Colon (tissue), 2 donors: ENCODE results near the gene PHACTR4.
"Not testable (repeated sequence)": the region's sequence is repeated elsewhere in the genome, so short reads cannot be mapped to it uniquely, and the experiment has no call there.

Experiments used
- FAIRE-seq: peaks from 2 replicates; lab custom pipeline; 2012; peaks lifted over from hg19 to GRCh38; lab: Jason Lieb, UNC
- donor health status: control.
- donor health status: control.

PHACTR4 gene

DNA sequence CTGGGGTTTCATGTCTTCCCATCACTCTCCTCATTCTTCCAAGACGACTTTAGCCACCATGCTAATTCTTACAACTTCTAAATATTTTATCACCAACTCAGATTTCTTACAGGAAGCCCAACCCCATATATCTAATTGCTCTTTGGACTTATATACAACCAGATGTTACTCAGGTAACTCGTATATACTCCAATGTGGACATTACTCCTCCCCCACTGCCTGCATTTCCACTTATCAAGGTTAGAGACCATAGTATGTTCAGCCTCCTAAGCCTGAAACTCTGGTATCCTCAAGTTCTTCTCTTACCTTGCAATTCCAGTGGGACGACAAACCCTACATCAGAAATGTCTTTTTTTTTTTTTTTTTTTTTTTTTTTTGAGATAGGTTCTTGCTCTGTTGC is 133.6 kb downstream of the PHACTR4 start:
- FAIRE-seq: no peak

DNA sequence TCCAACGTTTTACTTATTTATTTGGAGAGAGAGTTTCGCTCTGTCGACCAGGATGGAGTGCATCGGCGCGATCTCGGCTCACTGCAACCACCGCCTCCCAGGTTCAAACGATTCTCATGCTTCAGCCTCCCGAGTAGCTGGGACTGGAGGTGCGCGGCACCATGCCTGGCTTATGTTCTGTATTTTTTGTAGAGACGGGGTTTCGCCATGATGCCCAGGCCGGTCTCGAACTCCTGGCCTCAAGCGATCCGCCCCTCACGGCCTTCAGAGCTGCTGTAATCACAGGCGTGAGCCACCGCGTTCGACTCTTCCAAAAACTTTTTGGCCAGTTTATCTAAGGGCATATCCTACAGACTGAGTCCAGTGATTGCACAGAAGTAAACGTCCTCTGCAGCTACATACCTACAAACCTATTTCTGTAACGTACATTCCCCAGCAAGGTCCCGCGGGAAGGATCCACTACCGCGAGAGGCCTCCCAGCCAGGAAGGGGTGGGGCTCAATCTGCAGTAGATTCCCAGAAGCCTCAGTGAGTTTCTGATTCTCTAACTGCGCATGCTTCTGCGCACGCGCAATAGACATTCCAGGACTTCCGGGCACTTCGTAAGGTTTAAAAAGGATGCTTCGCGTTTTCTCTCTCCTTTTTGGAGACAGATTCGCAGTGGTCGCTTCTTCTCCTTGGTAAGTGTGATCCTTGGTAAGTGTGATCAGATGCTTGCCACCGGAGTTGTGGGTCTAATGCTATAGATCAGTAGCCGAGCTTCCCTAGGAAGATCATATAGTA is 136.1 kb downstream of the PHACTR4 start, which contains the start of gene RCC1:
Gene RCC1 (plus strand): TSS at position 638 of the 782 bp plus-strand sequence. CDS start 23,824 bp downstream, outside the sequence.
- FAIRE-seq: no peak

DNA sequence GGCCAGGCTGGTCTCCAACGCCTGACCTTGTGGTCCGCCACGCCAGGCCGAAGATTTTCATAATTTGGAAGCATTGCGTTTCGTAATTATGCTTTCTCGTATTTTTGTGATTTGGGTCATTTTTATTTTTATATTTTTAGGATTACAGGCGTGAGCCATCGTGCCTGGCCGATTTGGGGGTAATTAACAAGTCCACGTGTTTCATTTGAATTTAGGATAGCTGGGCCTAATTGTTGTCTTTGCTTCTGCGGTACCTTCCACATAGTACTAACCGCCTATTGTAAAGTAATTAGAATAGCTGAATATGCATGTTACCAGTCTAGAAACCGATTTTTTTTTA is 137.3 kb downstream of the PHACTR4 start:
- no peak for FAIRE-seq

DNA sequence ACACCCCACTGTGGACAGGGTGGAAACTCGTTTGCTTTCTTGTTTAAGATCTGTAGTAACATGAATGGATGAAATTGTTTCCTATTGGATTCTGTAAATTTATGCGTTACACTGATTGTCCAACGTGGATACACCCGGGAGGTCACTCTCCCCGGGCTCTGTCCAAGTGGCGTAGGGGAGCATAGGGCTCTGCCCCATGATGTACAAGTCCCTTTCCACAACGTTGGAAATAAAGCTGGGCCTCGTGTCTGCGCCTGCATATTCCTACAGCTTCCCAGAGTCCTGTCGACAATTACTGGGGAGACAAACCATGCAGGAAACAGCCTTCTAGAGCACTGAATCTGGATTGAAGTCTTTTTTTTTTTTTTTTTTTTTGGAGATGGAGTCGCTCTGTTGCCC is 137.7 kb downstream of the PHACTR4 start:
- no peak for FAIRE-seq

DNA sequence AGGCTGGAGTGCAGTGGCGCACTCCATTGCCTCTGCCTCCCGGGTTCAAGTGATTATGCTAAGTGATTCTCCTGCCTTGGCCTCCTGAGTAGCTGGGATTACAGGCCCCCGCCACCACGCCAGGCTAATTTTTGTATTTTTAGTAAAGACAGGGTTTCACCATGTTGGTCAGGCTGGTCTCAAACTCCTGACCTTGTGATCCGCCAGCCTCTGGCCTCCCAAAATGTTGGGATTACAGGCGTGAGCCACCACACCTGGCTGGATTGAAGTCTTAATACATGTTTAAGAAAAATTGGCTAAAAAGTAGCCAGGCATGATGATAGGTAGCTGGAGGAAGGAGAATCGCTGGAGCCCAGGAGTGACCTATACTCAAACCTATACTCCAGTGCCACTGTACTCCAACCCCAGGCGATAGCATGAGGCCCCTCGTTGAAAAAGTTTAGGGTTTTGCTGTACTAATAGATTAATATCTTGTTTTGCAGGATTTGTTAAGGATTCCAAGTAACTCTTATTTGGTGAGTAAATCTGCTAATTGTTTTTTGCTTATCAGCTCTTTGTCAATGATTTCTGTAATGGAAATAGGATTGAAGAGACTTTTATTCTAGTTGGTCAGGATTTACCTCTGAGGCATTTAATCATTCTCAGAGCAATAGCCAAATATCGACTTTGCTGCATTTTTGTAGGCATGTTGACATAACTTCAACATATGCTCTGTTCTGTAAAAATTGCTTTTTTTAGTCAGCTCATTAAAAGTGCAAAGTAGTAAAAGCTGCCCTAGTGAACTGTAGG is 138.3 kb downstream of the PHACTR4 start:
- FAIRE-seq: no peak

DNA sequence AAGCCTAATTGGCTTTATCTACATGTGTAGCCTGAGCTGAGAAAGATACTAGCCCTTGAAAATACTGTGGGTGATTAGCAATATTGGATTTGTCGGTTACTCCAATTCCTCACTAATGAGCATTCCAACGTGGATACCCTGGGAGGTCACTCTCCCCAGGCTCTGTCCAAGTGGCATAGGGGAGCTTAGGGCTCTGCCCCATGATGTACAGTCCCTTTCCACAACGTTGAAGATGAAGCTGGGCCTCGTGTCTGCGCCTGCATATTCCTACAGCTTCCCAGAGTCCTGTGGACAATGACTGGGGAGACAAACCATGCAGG is 138.9 kb downstream of the PHACTR4 start:
- no peak for FAIRE-seq

DNA sequence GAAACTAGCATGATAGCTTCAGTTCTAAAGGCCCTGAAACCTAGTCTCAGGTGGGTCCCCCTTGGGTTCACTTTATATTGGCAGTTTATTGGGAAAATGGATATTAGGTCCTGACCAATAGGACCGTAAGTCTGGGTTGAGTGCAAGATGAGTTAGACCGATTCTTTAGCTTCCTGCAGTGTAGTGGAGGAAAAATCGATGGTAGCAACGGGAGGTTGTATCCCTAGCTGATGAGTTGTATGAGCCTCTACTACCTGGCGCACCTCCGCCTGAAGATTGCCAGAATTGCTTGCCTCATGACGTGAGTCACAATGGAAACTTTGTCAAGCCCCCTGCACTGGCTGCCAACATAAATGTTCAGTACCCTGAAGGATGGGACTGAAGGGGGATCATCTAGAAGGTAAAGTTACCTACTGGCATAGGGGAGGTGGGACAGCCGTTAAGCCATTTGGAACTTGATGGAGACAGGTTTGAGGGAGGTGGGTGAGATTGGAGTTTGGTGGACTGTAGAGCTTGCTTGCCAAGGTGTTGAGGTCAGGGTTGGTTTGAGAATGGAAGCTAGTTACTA is 140.2 kb downstream of the PHACTR4 start:
- no peak for FAIRE-seq

DNA sequence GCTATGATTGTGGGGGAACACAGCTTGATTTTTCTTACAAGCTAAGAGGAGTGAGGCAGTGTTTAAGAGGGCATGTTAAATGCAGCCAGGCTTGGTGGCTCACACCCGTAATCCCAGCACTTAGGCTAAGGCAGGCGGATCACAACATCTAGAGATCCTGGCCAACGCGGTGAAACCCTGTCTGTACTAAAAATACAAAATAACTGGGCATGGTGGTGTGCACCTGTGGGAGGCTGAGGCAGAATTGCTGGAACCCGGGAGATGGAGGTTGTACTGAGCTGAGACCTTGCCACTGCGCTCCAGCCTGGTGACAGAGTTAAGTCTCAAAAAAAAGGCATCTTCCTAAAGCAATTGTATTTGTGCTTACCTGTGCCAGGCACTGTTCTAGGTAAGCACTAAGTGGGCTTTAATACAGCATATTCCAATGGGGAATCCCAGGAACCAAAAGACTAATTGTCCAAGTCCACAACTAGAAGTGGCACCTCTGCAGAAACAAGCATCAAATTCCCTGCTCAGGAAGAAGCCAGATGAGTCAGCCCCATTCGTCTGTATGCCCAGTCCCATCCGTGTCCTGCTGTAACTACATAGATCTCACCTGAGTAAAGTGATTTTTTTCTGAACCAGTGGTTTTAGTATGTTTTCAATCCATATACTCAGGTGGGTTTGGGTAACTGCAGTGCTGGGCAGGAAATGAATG is 140.9 kb downstream of the PHACTR4 start:
- no peak for FAIRE-seq

DNA sequence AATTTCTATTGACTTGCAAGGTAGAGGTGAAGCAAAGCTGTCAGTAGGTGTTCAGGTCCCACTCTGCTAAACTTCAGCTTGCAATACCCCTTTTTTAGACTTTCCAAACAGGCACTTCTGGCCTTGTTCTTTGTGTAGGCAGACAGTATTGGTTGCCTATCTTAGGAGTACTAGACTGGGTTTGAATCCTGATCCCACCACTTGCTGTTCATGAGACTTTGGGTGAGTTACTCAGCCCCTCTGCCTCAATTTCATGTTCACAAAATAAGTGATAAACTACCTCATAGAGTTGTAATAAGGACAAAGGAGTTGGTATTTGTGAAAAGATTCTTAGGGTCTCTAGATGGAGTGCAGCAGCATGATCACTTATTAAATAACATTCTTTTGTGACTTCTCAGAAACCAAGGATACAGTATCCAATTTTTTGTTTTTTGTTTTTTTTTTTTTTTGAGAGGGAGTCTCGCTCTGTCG is 141.5 kb downstream of the PHACTR4 start:
- FAIRE-seq: no peak

DNA sequence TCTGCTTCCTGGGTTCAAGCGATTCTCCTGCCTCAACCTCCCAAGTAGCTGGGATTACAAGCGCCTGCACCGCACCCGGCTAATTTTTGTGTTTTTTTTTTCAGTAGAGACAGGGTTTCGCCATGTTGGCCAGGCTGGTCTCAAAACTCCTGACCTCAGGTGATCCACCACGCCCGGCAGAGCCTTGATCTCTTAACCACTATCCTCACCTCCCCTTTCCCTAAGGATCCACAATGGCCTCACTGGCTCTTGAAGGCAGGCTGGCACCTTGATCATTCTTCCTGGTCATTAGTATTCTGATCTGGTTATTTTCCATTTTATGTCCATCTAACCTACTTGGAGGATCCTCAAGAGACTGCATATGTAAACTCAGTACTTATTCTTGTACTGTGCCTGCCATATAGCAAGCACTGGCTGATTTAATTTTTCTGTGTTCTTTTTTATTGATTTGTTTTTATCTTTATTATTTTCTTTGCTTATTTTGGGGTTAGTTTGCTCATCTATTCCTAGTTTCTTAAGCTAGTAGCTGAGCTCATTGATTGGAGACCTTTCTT is 142.6 kb downstream of the PHACTR4 start:
- FAIRE-seq: no peak

DNA sequence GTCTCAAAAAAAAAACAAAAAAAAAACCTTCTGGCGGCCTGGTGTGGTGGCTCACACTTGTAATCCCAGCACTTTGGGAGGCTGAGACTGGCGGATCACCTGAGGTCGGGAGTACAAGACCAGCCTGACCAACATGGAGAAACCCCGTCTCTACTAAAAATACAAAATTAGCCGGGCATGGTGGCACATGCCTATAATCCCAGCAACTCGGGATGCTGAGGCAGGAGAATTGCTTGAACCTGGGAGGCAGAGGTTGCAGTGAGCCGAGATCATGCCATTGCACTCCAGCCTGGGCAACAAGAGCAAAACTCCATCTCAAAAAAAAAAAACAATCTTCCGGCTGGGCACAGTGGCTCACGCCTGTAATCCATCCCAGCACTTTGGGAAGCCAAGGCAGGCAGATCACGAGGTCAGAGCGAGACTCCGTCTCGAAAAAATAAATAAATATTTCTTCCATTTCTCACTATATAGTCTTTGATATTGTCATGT is 144.9 kb downstream of the PHACTR4 start:
- not testable (repeated sequence) for FAIRE-seq

DNA sequence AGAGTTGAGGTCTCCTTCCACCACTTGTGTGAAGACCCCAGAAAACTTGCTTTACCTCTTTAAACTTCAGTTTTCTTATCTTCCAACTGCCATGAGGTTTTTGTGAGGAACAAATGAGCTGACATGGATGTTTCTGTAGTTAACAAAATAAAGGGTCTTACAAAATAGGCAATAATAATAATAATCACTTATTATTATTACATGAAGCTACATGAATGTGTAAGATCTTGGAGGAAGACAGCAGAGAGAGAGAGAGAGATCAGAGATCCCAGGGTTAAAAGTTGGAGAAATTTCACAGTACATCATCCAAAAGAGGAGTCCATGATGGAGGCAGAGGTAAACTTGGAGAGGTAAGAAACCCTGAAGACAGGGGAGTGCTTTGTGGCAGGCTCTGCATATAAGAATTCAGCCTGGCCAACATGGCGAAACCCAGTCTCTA is 147.0 kb downstream of the PHACTR4 start:
- FAIRE-seq: no peak

DNA sequence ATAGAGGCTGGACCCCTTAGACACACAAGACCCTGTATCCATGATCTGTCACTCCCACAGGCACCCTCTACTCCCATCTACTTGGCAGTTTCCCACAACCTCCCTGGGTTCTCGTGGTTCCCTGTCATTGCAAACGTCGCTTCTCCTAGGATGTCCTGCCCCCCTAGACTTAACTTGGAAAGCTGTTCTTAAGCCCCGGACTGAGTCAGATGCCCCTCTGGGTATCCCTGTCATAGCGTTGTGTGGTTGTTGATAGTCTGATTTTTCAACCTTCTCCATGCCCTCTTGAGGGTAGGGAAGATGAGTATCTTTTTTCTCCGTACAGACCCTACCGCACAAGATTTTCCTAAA is 148.1 kb downstream of the PHACTR4 start:
- FAIRE-seq: no peak

DNA sequence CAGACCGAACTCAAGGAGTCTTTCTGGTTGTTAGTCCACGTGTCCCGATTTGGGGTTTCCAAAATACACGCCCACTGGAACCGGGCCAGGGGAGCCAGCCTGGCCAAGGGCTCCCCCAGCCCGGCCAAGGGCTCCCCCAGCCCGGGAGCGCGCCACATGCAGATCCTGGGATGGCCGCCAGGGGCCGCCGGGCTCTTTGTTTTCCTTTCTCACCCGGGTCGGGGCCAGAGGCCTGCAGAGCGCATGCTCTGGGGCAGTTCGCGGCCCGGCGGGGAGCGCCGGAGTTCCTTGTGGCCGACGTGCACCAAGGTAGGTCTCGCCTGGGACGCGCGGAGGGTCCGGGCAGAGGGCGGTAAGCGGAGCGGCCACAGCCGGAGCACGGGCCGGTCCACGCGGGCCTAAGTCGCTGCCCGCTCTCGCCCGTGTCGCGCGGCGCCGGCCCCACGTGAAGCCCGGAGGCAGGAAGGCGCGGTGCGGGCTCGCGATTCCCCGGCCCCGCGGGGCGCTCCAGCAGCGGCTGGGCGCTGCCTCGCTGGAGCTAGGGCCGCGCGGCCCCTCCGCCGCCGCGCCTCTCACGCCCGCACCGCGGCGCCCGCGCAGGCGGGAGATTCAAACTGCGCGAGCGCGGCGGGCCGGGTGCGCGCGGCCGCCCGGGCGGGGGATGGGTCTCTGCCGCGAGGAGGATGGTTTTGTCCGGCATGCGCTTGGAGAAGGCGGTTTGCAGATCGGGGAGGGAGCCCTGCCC is 148.6 kb downstream of the PHACTR4 start:
- FAIRE-seq: no peak

DNA sequence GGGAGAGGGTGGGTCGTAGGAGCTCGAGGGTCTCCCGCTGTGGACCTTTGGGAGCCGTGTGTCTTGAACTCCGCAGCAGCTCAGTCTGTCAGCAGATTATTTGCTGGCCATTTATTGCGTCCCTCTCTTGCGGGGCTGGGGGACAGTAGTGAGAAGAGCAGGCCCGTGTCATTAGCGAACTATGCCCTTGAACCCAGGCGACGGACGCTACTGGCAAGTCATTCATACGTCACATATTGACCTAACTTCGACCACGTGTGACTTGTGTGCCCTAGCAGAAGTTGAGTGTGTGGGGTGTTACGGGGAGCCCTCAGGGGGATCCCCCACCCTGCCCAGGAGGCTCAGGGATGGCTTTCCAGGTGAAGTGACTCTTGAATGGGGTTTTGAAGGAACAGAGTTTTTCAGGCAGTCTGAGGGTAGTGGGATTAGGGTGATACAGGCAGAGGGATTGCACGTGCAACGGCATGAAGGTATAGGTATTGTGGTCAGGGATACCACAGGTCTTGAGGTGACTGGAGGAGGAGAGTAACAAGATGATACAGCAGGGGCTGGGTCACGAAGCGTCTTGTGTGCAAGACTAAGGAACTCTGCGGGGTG is 149.3 kb downstream of the PHACTR4 start:
- FAIRE-seq: no peak

DNA sequence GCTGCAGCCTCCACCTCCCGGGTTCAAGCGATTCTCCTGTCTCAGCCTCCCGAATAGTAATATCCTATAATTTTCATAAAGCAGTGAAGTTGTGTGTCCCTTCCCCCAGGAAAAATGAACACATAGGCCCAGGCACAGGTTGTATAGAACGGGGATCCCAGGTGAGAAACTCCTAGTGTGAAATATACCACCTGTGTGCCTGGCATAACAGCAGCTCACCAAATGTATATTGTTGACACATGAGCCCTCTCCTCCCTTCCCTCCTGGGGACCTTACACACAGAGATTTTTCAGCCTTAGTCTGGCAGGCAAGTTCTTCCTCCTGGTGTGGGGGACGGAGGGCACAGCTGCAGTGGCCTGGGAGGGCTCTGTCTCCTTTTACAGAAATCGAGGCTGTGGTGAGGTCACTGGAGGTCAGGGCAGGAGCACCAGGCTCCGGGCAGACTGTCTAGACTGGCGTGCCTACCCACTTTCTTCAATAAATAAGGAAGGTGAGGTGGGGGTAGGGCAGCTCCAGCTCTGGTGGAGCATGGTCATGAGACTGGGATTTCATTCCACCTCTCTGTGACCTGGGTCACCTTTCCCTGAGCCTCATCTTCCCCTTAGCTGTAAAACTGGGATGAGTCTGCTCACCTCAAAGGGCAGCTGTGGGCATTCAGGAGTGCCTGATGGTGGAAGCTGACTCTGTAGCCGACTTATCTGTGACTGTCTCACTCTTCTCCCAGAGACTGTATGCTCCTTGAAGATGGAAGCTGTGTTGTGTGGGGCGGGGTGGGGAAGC is 150.6 kb downstream of the PHACTR4 start:
- FAIRE-seq: no peak

DNA sequence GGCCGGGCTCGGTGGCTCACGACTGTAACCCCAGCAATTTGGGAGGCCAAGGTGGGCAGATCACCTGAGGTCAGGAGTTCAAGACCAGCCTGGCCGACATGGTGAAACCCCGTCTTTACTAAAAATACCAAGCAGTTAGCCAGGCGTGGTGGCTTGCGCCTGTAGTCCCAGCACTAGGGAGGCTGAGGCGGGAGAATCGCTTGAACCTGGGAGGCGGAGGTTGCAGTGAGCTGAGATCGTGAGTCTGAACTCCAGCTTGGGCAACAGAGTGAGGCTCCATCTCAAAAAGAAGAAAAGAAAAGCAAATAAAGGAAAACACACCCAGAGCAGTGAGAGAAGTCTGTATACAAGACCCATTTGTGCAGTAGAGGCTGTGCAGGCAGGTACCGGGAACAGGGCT is 151.3 kb downstream of the PHACTR4 start:
- not testable (repeated sequence) for FAIRE-seq

DNA sequence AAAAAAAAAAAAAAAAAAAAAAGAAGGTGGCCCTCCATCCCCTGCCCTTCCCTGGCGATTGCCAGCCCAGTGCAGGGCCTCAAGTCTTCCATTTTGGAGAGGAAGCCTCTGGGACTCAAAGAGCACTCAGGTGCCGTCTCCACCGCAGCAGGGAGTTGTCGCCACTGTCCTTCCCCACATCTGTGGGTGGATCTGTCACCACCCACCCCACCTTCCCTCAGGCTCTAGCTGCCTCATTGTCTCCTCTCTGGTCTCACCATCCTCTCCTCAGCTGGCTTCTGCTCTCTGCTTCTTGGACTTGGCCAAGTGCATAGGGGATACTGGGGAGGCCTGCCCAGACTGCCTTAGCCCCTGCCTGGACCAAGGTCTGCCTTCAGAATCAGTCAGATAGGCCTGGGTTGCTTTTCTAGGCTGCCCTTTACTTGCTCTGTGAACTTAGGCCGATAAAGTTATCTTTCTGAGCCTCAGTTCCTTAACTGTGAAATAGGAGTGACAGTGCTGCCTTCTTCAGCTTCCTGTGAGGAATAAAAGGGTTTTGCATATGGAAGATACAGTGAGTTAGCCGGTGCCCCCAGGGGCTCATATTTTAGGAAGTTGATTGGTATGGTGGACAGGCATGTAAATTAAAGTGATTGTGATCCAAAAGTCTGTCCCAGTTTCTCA is 152.1 kb downstream of the PHACTR4 start:
- no peak for FAIRE-seq

DNA sequence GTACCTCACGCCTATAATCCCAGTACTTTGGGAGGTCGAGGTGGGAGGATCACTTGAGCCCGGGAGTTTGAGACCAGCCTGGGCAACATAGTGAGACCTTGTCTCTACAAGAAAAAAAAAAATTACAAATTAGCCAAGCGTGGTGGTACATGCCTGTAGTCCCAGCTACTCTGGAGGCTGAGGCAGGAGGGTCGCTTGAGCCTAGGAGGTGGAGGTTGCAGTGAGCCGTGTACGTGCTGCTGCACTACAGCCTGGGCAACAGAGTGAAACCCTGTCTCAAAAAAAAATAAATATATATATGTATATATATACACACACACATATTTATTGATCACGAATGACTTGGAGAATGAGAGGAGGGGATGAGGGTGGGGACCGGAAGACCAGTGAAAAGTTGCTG is 153.0 kb downstream of the PHACTR4 start:
- not testable (repeated sequence) for FAIRE-seq
